HepG2 (cell line): ENCODE results near the gene PLEKHB2. TPM values are rescaled to one million over a fixed set of nuclear protein-coding genes. Genes with fewer than 3 reads are reported as not detected.
A peak's percentile ranks its signal among the peaks of the same experiment; 100 is the strongest.

Source experiments
- ATAC-seq: fragments of 200-7000 bp; cut with Tn5 transposase; 3 replicates; pipeline ENCODE4 v1.9.1; 2020; ENCODE audit warnings: mild to moderate bottlenecking, moderate library complexity
- BruUV-seq: library from RNA; stranded (reverse); fragments of 400-500 nt; replicated peaks from 2 replicates; lab custom pipeline; 2021; lab: Mats Ljungman, UMichigan
- CTCF ChIA-PET: fragments of 300-600 bp; formaldehyde crosslinking; extraction: SDS; loops from one replicate; lab custom pipeline; 2021; ENCODE audit warnings: low total read pairs, inconsistent platforms, low intra/inter-chr PET ratio; lab: Yijun Ruan, JAX
- POLR2A ChIA-PET: fragments of 350-600 bp; sonication (Branson Sonifier 250); formaldehyde crosslinking; loops from one replicate; lab custom pipeline; 2020; ENCODE audit warnings: antibody characterized with exemption, inconsistent platforms; lab: Yijun Ruan, JAX
- DNase-seq: peaks from one replicate; pipeline ENCODE4 v3.0.0-alpha.2; 2015; ENCODE audit warnings: low spot score
- FAIRE-seq: peaks from 3 replicates; lab custom pipeline; 2011; peaks lifted over from hg19 to GRCh38; lab: Jason Lieb, UNC
- H2AFZ ChIP-seq: one replicate; pipeline ENCODE4 v1.6.1; 2011; ENCODE audit warnings: low read length, inconsistent platforms
- H3K27ac ChIP-seq: fragments of 300-600 bp; 3 replicates; pipeline ENCODE4 v1.8.0; 2011; ENCODE audit warnings: mixed run types, mild to moderate bottlenecking, mixed read lengths, low read length, inconsistent platforms; ENCODE audit not compliant: insufficient read depth; ENCODE audit errors: extremely low read length
- H3K27me3 ChIP-seq, 2 experiments: fragments of 200-600 bp in 1 of 2; 2 replicates in 1 of 2; 3 replicates in 1 of 2; pipeline versions ENCODE4 v1.6.0 to v1.8.0; 2011; ENCODE audit warnings: low read length in 2 of 2, mild to moderate bottlenecking in 2 of 2, moderate library complexity in 2 of 2, inconsistent platforms in 1 of 2; ENCODE audit not compliant: insufficient read depth in 2 of 2, control insufficient read depth in 1 of 2
- H3K36me3 ChIP-seq, 2 experiments: fragments of 200-600 bp in 1 of 2; replicated peaks in 1 of 2; 2 replicates in 1 of 2; 3 replicates in 1 of 2; pipeline versions ENCODE4 v1.5.1 to v1.8.0; 2011; ENCODE audit warnings: low read length in 2 of 2, inconsistent platforms in 1 of 2; ENCODE audit not compliant: insufficient read depth in 2 of 2, control insufficient read depth in 1 of 2
- H3K4me1 ChIP-seq: 2 replicates; pipeline ENCODE4 v1.5.1; 2012; ENCODE audit warnings: low read length, inconsistent platforms; ENCODE audit not compliant: insufficient read depth
- H3K4me2 ChIP-seq: 2 replicates; pipeline ENCODE4 v1.6.0; 2011; ENCODE audit warnings: low read depth, low read length, inconsistent platforms
- H3K4me3 ChIP-seq, 3 experiments: fragments of 200-600 bp in 1 of 3; sonication (generic), shearing (Covaris generic) in 1 of 3; replicated peaks in 1 of 3; 2 replicates each; pipeline ENCODE4 v1.5.1; 2011 to 2016; ENCODE audit warnings: low read length in 3 of 3, inconsistent platforms in 2 of 3, low read depth in 2 of 3, mild to moderate bottlenecking in 2 of 3, control low read depth in 1 of 3, mixed read lengths in 1 of 3; ENCODE audit not compliant: insufficient read depth in 1 of 3
- H3K79me2 ChIP-seq: one replicate; pipeline ENCODE4 v1.6.1; 2011; ENCODE audit warnings: low read length, inconsistent platforms; ENCODE audit not compliant: insufficient read depth
- H3K9ac ChIP-seq: 2 replicates; pipeline ENCODE4 v1.6.0; 2011; ENCODE audit warnings: mild to moderate bottlenecking, low read depth, low read length, inconsistent platforms; ENCODE audit not compliant: insufficient read depth
- H3K9me3 ChIP-seq: 2 replicates; pipeline ENCODE4 v1.5.1; 2012; ENCODE audit warnings: mild to moderate bottlenecking, low read length
- H4K20me1 ChIP-seq: 2 replicates; pipeline ENCODE4 v1.6.0; 2011; ENCODE audit warnings: inconsistent platforms, mild to moderate bottlenecking, low read length, moderate library complexity; ENCODE audit not compliant: insufficient read depth
- ARNT2 ChIP-seq: sonication (generic); formaldehyde crosslinking; IDR thresholded peaks from 2 replicates; pipeline ENCODE4 v1.8.0; 2022; ENCODE audit warnings: mild to moderate bottlenecking, low read depth, missing genetic modification reagents, moderate library complexity
- BCLAF1 ChIP-seq: fragments of 450-650 bp; IDR thresholded peaks from 2 replicates; pipeline ENCODE4 v1.6.1; 2017; ENCODE audit warnings: mild to moderate bottlenecking
- FOSL1 ChIP-seq: sonication (generic); formaldehyde crosslinking; IDR thresholded peaks from 2 replicates; pipeline ENCODE4 v1.9.0; 2021; ENCODE audit warnings: missing genetic modification reagents, borderline replicate concordance
- NCOA5 ChIP-seq: sonication (generic); formaldehyde crosslinking; IDR thresholded peaks from 2 replicates; pipeline ENCODE4 v1.4.0; 2020; ENCODE audit warnings: missing genetic modification reagents
- REPIN1 ChIP-seq: sonication (generic); formaldehyde crosslinking; IDR thresholded peaks from 2 replicates; pipeline ENCODE4 v1.8.0; 2022; ENCODE audit warnings: missing genetic modification reagents, low read depth, mild to moderate bottlenecking, borderline replicate concordance
- ZNF569 ChIP-seq: sonication (generic); formaldehyde crosslinking; IDR thresholded peaks from 2 replicates; pipeline ENCODE4 v1.5.0; 2020; ENCODE audit warnings: mild to moderate bottlenecking, missing genetic modification reagents, moderate library complexity, borderline replicate concordance
- ZNF792 ChIP-seq: IDR thresholded peaks from 2 replicates; pipeline ENCODE4 v1.6.1; 2016
- ZNF850 ChIP-seq: sonication (generic); formaldehyde crosslinking; conservative IDR thresholded peaks from 2 replicates; pipeline ENCODE4 v1.9.0; 2021; ENCODE audit warnings: mild to moderate bottlenecking, missing genetic modification reagents
- ZSCAN20 ChIP-seq: sonication (generic); formaldehyde crosslinking; IDR thresholded peaks from 2 replicates; pipeline ENCODE4 v1.4.0; 2020; ENCODE audit warnings: missing genetic modification reagents, mild to moderate bottlenecking, borderline replicate concordance
- ZSCAN29 ChIP-seq: sonication (generic); formaldehyde crosslinking; conservative IDR thresholded peaks from 2 replicates; pipeline ENCODE4 v1.4.0; 2020; ENCODE audit warnings: mild to moderate bottlenecking, missing genetic modification reagents
- WGBS: methylation state at CpG from one replicate; pipeline ENCODE4 v1.1.6; 2017; ENCODE audit warnings: low lambda C conversion rate; 5-methylcytosine and 5-hydroxymethylcytosine counted together
- in situ Hi-C: cut with HindIII; loops from 2 replicates; pipeline ENCODE4 v1.10.0; 2017; ENCODE audit warnings: low pct_unique_long_range_greater_than_20kb; ENCODE audit not compliant: extremely low pct_ligation_motif_present
- intact Hi-C: fragments of 100-400 bp; cut with micrococcal nuclease; formaldehyde crosslinking; loops from one replicate; pipeline ENCODE4 v1.10.0; 2022; ENCODE audit not compliant: unreplicated experiment
- polyA plus RNA-seq, 8 experiments: library from polyadenylated mRNA; depleted of rRNA in 3 of 8; stranded (reverse) in 7 of 8; unstranded in 1 of 8; fragments of >200 nt; fragmentation: Illumina TruSeq in 4 of 8; extraction: Trizol in 4 of 8; gene quantifications; 2 replicates each; pipeline versions ENCODE4 v1.2.1 to v1.2.3, GENCODE V29; 2011 to 2016; ENCODE audit warnings: low read depth in 4 of 8, missing spikeins in 1 of 8, mixed read lengths in 1 of 8; ENCODE audit not compliant: insufficient read depth in 1 of 8
- total RNA-seq, 5 experiments: library from RNA; depleted of rRNA; stranded (reverse); fragments of >200 nt; fragmentation: Illumina TruSeq; extraction: Trizol; gene quantifications; 2 replicates each; pipeline ENCODE4 v1.2.3, GENCODE V29; 2016; ENCODE audit warnings: low read depth in 1 of 5
- TF ChIP-seq, protein P1 (sequence below): sonication (generic); formaldehyde crosslinking; IDR thresholded peaks from 2 replicates; pipeline ENCODE4 v1.5.0; 2020; ENCODE audit warnings: mild to moderate bottlenecking, missing genetic modification reagents
- TF ChIP-seq, protein P2 (sequence below): sonication (generic); formaldehyde crosslinking; IDR thresholded peaks from 2 replicates; pipeline ENCODE4 v1.4.0; 2020; ENCODE audit warnings: mild to moderate bottlenecking, missing genetic modification reagents
- TF ChIP-seq, protein P3 (sequence below): sonication (generic); formaldehyde crosslinking; IDR thresholded peaks from 2 replicates; pipeline ENCODE4 v1.5.0; 2020; ENCODE audit warnings: missing genetic modification reagents

PLEKHB2 gene
- total and polyA plus RNA-seq, 2 of the 13 experiments (the other 11 are each of a cell fraction or from before 2014, with no cell fraction given): 73.0 to 78.9 TPM

DNA sequence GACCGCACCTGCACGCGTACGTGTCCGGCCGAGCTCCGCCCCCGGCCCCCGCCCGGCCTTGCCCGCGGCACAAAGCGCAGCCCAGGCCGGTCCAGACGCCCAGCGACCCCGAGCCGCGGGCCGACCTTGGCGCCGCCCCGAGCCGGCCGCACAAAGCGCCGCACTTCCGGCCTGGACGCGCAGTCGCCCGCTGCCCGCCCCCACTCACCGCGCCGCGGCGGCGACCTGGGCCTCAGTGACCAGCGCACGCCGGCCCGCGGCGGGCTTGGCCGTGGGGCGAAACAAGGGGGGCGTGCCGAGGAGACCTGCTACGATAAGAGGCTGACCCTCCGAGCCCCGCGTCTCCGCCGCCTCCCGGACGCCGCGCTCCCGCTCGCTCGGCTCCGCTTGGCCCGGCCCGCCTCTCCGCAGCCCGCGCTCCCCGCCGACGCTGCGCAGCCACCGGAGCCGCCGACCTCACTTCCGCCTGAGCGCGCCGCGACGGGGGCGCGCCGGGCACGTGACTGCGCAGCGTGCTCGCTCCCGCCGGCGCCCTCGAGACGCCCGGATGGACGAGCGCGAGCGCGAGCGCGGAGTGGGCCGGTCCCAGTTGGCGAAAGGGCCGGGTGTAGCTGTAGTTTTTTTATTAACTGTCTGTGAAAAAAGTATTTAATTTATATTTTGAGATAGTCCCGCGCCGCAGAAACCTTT, 12.0 kb upstream of the PLEKHB2 start, which contains the start of gene FAM168B:
Gene FAM168B, minus strand, starts transcription at position 455 of the 690 bp plus-strand sequence. CDS start 10,814 bp downstream, outside the sequence.
- no peaks in the 10 kb centered on the region for H3K9me3 ChIP-seq
- DNase-seq (peak; percentile 82), FAIRE-seq (no peak), ATAC-seq (peak; percentile 90)
- ChIA-PET POLR2A (interaction anchor here (0.7 to 4.8 kb wide), 18 partner anchors 10 to 751 kb away, joined by 3 to 132 read pairs (median 4); partner anchors contain the start of genes IMP4 and PLEKHB2), CTCF (no interaction called here)
- H3K9ac ChIP-seq: peak within 1 kb of the TSS; percentile 99
- peak within 1 kb of the TSS; percentile 97 for H3K27ac ChIP-seq
- under 1% methylated on average over 41 of the region's 107 CpGs for whole genome bisulfite sequencing
- peak within 1 kb of the TSS; percentile 84 for H3K4me2 ChIP-seq
- peaks cover 11% of the 10 kb centered on the region for H4K20me1 ChIP-seq
- H3K36me3 ChIP-seq: peaks cover 2 to 13% of the 10 kb centered on the region in 2 experiments; a peak in 3 of 5 replicates
- H3K27me3 ChIP-seq: no peaks in the 10 kb centered on the region; a peak in 1 of 5 replicates
- intact Hi-C loops (loop anchor here (2.0 to 5.0 kb wide), 2 partner anchors 14 to 751 kb away; partner anchors contain the start of gene IMP4), in situ Hi-C loops (no loop called here)
- no peak within 1 kb of the TSS for H2AFZ ChIP-seq
- no TSS peak for BruUV-seq
- H3K4me3 ChIP-seq: peak within 1 kb of the TSS; percentile 68 to 90 (median 79)
- peaks cover 36% of the 10 kb centered on the region for H3K4me1 ChIP-seq
- H3K79me2 ChIP-seq: peaks cover 42% of the 10 kb centered on the region
- TF ChIP-seq, protein P1, sequence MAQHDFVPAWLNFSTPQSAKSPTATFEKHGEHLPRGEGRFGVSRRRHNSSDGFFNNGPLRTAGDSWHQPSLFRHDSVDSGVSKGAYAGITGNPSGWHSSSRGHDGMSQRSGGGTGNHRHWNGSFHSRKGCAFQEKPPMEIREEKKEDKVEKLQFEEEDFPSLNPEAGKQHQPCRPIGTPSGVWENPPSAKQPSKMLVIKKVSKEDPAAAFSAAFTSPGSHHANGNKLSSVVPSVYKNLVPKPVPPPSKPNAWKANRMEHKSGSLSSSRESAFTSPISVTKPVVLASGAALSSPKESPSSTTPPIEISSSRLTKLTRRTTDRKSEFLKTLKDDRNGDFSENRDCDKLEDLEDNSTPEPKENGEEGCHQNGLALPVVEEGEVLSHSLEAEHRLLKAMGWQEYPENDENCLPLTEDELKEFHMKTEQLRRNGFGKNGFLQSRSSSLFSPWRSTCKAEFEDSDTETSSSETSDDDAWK (CRISPR knock-in tag): no peak
- TF ChIP-seq, protein P2, sequence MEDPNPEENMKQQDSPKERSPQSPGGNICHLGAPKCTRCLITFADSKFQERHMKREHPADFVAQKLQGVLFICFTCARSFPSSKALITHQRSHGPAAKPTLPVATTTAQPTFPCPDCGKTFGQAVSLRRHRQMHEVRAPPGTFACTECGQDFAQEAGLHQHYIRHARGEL (CRISPR knock-in tag): no peak
- TF ChIP-seq ARNT2 (CRISPR knock-in tag) (peak; percentile 93), ZNF792 (CRISPR knock-in tag) (no peak), FOSL1 (no peak), ZNF569 (no peak), ZSCAN29 (CRISPR knock-in tag) (peak; percentile 42; the same call in 1 of the 2 replicates), ZSCAN20 (CRISPR knock-in tag) (no peak), REPIN1 (CRISPR knock-in tag) (peak; percentile 66), ZNF850 (CRISPR knock-in tag) (no peak), BCLAF1 (no peak), NCOA5 (CRISPR knock-in tag) (no peak)
- TF ChIP-seq, protein P3, sequence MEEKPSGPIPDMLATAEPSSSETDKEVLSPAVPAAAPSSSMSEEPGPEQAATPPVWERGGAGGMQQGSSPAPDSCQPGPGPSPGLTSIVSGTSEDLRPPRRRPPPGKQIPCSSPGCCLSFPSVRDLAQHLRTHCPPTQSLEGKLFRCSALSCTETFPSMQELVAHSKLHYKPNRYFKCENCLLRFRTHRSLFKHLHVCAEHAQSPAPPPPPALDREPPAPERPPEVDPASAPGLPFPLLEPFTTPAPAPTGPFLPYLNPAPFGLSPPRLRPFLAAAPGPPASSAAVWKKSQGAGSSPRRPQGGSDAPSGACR: no peak
